Esophagus muscularis mucosa (tissue), 4 donors: ENCODE data around the gene EHBP1. TPM values are rescaled to one million over a fixed set of nuclear protein-coding genes. Genes with fewer than 3 reads are reported as not detected.

Source experiments
- DNase-seq: peaks from one replicate; pipeline ENCODE4 v3.0.0-alpha.2; 2017; ENCODE audit errors: extremely low spot score
- H3K27ac ChIP-seq, 4 donors: fragments of 200-600 bp; sonication (generic); replicated peaks in 1 of 4; 1 replicate in 3 of 4; 2 replicates in 1 of 4; pipeline ENCODE4 v1.5.1; 2016 to 2019; ENCODE audit warnings: mild to moderate bottlenecking in 1 of 4
- H3K27me3 ChIP-seq, 4 donors: fragments of 200-600 bp; sonication (generic); one replicate each; pipeline versions ENCODE4 v1.5.1 to v1.6.0; 2016 to 2019
- H3K36me3 ChIP-seq, 4 donors: fragments of 200-600 bp; sonication (generic); one replicate each; pipeline ENCODE4 v1.5.1; 2016 to 2019
- H3K4me1 ChIP-seq, 4 donors: fragments of 200-600 bp; sonication (generic); one replicate each; pipeline ENCODE4 v1.5.1; 2016 to 2019
- H3K4me3 ChIP-seq, 4 donors: fragments of 200-600 bp; sonication (generic); 1 replicate in 2 of 4; 2 replicates in 2 of 4; pipeline ENCODE4 v1.5.1; 2016 to 2019; ENCODE audit warnings: mild to moderate bottlenecking in 4 of 4, moderate library complexity in 1 of 4
- H3K9me3 ChIP-seq, 4 donors: fragments of 200-600 bp; sonication (generic); 1 replicate in 3 of 4; 2 replicates in 1 of 4; pipeline ENCODE4 v1.5.1; 2016 to 2019
- EP300 ChIP-seq: sonication (generic); formaldehyde crosslinking; IDR thresholded peaks from one replicate; pipeline ENCODE4 v1.6.1; 2017; ENCODE audit warnings: antibody characterized with exemption
- POLR2A ChIP-seq: fragments of 450-650 bp; IDR thresholded peaks from one replicate; pipeline ENCODE4 v1.6.1; 2017; ENCODE audit warnings: antibody characterized with exemption, moderate library complexity, mild to moderate bottlenecking, low read depth
- POLR2AphosphoS5 ChIP-seq, 2 donors: sonication (generic); formaldehyde crosslinking; IDR thresholded peaks; one replicate each; pipeline ENCODE4 v1.6.1; 2017; ENCODE audit warnings: antibody characterized with exemption in 2 of 2
- WGBS: methylation state at CpG from one replicate; pipeline ENCODE4 v1.1.5; 2018; 5-methylcytosine and 5-hydroxymethylcytosine counted together
- intact Hi-C: fragments of 100-400 bp; cut with DNase I; formaldehyde crosslinking; loops from one replicate; pipeline ENCODE4 v1.15.1; 2023
- total RNA-seq, 4 donors: library from RNA; depleted of rRNA; stranded (reverse); fragments of >200 nt; gene quantifications; one replicate each; pipeline versions ENCODE4 v1.1.0 to v1.2.1, GENCODE V29; 2016
- TF ChIP-seq, protein P1 (sequence below), 3 experiments: fragments of 200-600 bp in 2 of 3; fragments of 450-650 bp in 1 of 3; sonication (generic) in 2 of 3; IDR thresholded peaks; one replicate each; pipeline ENCODE4 v1.5.1; 2017 to 2019; ENCODE audit warnings: antibody characterized with exemption in 3 of 3, mild to moderate bottlenecking in 2 of 3, moderate library complexity in 1 of 3

The EHBP1 gene
- total RNA-seq, 4 donors from 2014 or later = 103 to 199 (median 151) TPM

DNA sequence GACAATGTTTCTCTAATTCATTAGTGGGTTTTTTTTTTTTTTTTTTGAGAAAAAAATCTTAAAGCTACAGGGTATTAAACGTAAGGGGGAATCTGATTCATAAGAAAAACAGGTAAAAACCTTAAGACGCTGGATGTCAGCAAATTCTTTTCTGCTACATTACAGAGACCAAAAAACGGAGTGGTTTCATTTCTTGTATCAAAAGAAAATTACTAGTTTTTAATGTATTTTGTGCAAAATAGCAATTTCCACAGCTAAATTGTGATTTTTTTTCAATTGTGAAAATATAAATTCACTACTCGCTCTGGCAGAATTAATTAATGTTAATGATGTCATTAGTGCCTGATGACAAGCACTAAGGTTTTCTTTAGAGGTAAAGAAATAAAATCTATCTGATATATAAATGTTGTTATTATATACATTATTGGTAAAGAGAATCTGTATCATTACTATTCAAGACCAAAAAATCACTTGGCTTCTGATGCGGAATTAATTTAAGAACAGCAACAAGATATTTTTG is 355.0 kb downstream of the EHBP1 start:
- peaks cover 11 to 100% (median 76%) of the 10 kb centered on the region in 4 donors for H3K27me3 ChIP-seq
- H3K27ac ChIP-seq = no peak overlapping the region
- intact Hi-C loops = no loop called here
- H3K4me3 ChIP-seq = no peak overlapping the region
- H3K9me3 ChIP-seq = peaks cover 0 to 6% (median 0%) of the 10 kb centered on the region in 4 donors
- no peaks in the 10 kb centered on the region for H3K36me3 ChIP-seq
- WGBS = 33% methylated on average over 5 of the region's 5 CpGs
- peaks cover 33 to 47% (median 44%) of the 10 kb centered on the region in 4 donors for H3K4me1 ChIP-seq
- TF ChIP-seq, protein P1, sequence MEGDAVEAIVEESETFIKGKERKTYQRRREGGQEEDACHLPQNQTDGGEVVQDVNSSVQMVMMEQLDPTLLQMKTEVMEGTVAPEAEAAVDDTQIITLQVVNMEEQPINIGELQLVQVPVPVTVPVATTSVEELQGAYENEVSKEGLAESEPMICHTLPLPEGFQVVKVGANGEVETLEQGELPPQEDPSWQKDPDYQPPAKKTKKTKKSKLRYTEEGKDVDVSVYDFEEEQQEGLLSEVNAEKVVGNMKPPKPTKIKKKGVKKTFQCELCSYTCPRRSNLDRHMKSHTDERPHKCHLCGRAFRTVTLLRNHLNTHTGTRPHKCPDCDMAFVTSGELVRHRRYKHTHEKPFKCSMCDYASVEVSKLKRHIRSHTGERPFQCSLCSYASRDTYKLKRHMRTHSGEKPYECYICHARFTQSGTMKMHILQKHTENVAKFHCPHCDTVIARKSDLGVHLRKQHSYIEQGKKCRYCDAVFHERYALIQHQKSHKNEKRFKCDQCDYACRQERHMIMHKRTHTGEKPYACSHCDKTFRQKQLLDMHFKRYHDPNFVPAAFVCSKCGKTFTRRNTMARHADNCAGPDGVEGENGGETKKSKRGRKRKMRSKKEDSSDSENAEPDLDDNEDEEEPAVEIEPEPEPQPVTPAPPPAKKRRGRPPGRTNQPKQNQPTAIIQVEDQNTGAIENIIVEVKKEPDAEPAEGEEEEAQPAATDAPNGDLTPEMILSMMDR (IDR thresholded peaks at IDR 0.05) = no peak
- TF ChIP-seq POLR2AphosphoS5 (IDR thresholded peaks at IDR 0.05) (no peak), POLR2A (no peak), EP300 (no peak)
- DNase-seq = no peak

DNA sequence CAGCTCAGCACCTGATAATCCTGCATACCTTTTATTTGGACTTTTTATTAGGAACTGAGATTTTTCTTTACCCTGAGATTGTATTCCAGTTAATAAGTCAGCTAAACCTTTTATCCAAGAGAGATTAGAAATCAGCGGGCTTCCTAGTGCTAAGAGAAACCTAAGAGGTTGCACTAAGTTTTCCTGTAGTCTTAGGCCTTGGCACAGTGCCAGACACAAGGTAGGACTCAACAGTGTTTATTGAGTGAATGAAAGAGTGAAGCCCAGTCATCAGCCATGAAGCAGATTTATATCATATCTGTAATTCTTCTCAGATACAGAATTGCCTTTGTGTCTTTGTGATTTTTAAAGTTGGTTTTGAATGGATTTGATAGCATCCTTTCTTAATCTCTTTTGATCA is 358.7 kb downstream of the EHBP1 start:
- intact Hi-C loops = no loop called here
- peaks cover 0 to 6% (median 0%) of the 10 kb centered on the region in 4 donors for H3K9me3 ChIP-seq
- TF ChIP-seq, protein P1 (IDR thresholded peaks at IDR 0.05) = no peak
- no peak for TF ChIP-seq EP300
- no peak for TF ChIP-seq POLR2A
- no peak for TF ChIP-seq POLR2AphosphoS5 (IDR thresholded peaks at IDR 0.05)
- no peak overlapping the region for H3K4me3 ChIP-seq
- no peak overlapping the region for H3K27ac ChIP-seq
- peaks cover 5 to 87% (median 49%) of the 10 kb centered on the region in 4 donors for H3K27me3 ChIP-seq
- no peak for DNase-seq
- 74% methylated on average over 1 of the region's 1 CpG for WGBS
- H3K36me3 ChIP-seq = no peaks in the 10 kb centered on the region
- H3K4me1 ChIP-seq = peaks cover 6 to 11% (median 8%) of the 10 kb centered on the region in 4 donors

- H3K9me3 ChIP-seq = peaks cover 0 to 3% (median 0%) of the 10 kb centered on the region in 4 donors
- no peak overlapping the region for H3K27ac ChIP-seq
- H3K27me3 ChIP-seq = peaks cover under 1 to 86% (median 44%) of the 10 kb centered on the region in 4 donors
- 77% methylated on average over 4 of the region's 4 CpGs for WGBS
- no peak overlapping the region for H3K4me3 ChIP-seq
- no peaks in the 10 kb centered on the region for H3K36me3 ChIP-seq
- peaks cover under 1 to 6% (median 3%) of the 10 kb centered on the region in 4 donors for H3K4me1 ChIP-seq
- intact Hi-C loops = no loop called here
- no peak for DNase-seq
- TF ChIP-seq EP300 (no peak), POLR2AphosphoS5 (IDR thresholded peaks at IDR 0.05) (no peak), POLR2A (no peak)
- TF ChIP-seq, protein P1 (IDR thresholded peaks at IDR 0.05) = no peak
Observed at GRCh38 chr2:63064661-63065060, 359.1 kb downstream of the EHBP1 start.

GRCh38 chr2:63066265-63066664 is 360.8 kb downstream of the EHBP1 start:
- 47% methylated on average over 3 of the region's 3 CpGs for WGBS
- DNase-seq = no peak
- peaks cover 0 to 71% (median 29%) of the 10 kb centered on the region in 4 donors for H3K27me3 ChIP-seq

More at GRCh38 chr2:63066265-63066664, 360.8 kb downstream of the EHBP1 start:
- no peaks in the 10 kb centered on the region for H3K36me3 ChIP-seq
- H3K4me3 ChIP-seq = no peak overlapping the region
- no peaks in the 10 kb centered on the region for H3K4me1 ChIP-seq
- TF ChIP-seq, protein P1 (IDR thresholded peaks at IDR 0.05) = no peak
- TF ChIP-seq EP300 = no peak
- no peak for TF ChIP-seq POLR2A
- no peak for TF ChIP-seq POLR2AphosphoS5 (IDR thresholded peaks at IDR 0.05)
- no peaks in the 10 kb centered on the region for H3K9me3 ChIP-seq
- intact Hi-C loops = no loop called here
- H3K27ac ChIP-seq = no peak overlapping the region
